Measurements from ENCODE around the gene DNAH8. TPM values are rescaled to one million over a fixed set of nuclear protein-coding genes. Genes with fewer than 3 reads are reported as not detected.

DNAH8 gene
- total RNA-seq, 1 experiment from 2014 or later = not detected

GRCh38 chr6:38943964-38944363, 228.9 kb downstream of the DNAH8 start:
- no peak overlapping the region for H2AFZ ChIP-seq (ENCODE audit: low read depth, low read length, poor library complexity, severe bottlenecking)
- intact Hi-C loops (cut with micrococcal nuclease) = no loop called here
- no peaks in the 10 kb centered on the region for H3K79me2 ChIP-seq (ENCODE audit: insufficient read depth, low read length)
- H3K36me3 ChIP-seq (ENCODE audit: control insufficient read depth in 1 of 2, insufficient read depth in 2 of 2, low read length in 2 of 2) = no peaks in the 10 kb centered on the region
- H3K4me2 ChIP-seq (ENCODE audit: low read length) = no peak overlapping the region
- ChIA-PET POLR2A (no interaction called here), CTCF (interaction anchor here (0.7 to 1.3 kb wide), 2 partner anchors 71 to 86 kb away, joined by 3 to 8 read pairs; no protein-coding TSS in a partner anchor), RAD21 (ENCODE audit: low non-redundant PET in 1 of 2, low total read pairs in 2 of 2, uncharacterized antibody in 2 of 2, unreplicated experiment in 2 of 2) (no interaction called here)
- ATAC-seq (peak; percentile 73; the same call in 1 of the 2 replicates), DNase-seq (ENCODE audit: low read depth, low spot score) (no peak)
- no TSS peak for BruUV-seq (replicated peaks)
- no peak for TF ChIP-seq JUND (IDR thresholded peaks at IDR 0.05)
- no peak for TF ChIP-seq SRF (IDR thresholded peaks at IDR 0.05; ENCODE audit: low read depth)
- peak in 2 of 3 experiments; percentile 39 to 46; a peak in 4 of 6 replicates for TF ChIP-seq CTCF (IDR thresholded peaks at IDR 0.05 in 2 of 3, conservative IDR thresholded peaks at IDR 0.05 in 1 of 3; ENCODE audit: borderline replicate concordance in 1 of 3, insufficient read depth in 1 of 3, low read depth in 2 of 3, low read length in 2 of 3)
- no peak for TF ChIP-seq EZH2phosphoT487 (IDR thresholded peaks at IDR 0.05; ENCODE audit: borderline replicate concordance)
- H3K4me3 ChIP-seq (replicated peaks in 1 of 2; ENCODE audit: low read depth in 1 of 2, low read length in 2 of 2) = no peak overlapping the region
- H3K27ac ChIP-seq (ENCODE audit: low read depth, low read length) = no peak overlapping the region
- H3K27me3 ChIP-seq (ENCODE audit: insufficient read depth, low read length) = peaks cover 51% of the 10 kb centered on the region
- no peaks in the 10 kb centered on the region for H3K9me2 ChIP-seq (ENCODE audit: insufficient read depth)
- H3K4me1 ChIP-seq (ENCODE audit: control insufficient read depth in 1 of 2, insufficient read depth in 2 of 2, low read length in 2 of 2) = no peaks in the 10 kb centered on the region
- H4K20me1 ChIP-seq (ENCODE audit: insufficient read depth) = no peaks in the 10 kb centered on the region
- H3K9me3 ChIP-seq (ENCODE audit: control insufficient read depth in 1 of 2, insufficient read depth in 1 of 2, low read depth in 1 of 2, low read length in 2 of 2) = no peaks in the 10 kb centered on the region
- no peak overlapping the region for H3K9ac ChIP-seq (ENCODE audit: low read length)

- DNase-seq (ENCODE audit: low read depth, low spot score) (no peak), ATAC-seq (no peak)
- ChIA-PET RAD21 (ENCODE audit: low non-redundant PET in 1 of 2, low total read pairs in 2 of 2, uncharacterized antibody in 2 of 2, unreplicated experiment in 2 of 2) (interaction anchor here in 1 of 2 experiments (0.7 kb wide), 1 partner anchor 95 kb away, joined by 6 read pairs; no protein-coding TSS in a partner anchor), CTCF (interaction anchor here (1.3 kb wide), 1 partner anchor 85 kb away, joined by 3 read pairs; no protein-coding TSS in a partner anchor), POLR2A (no interaction called here)
- Histone ChIP-seq H3K9ac (ENCODE audit: low read length) (no peak overlapping the region), H3K36me3 (ENCODE audit: control insufficient read depth in 1 of 2, insufficient read depth in 2 of 2, low read length in 2 of 2) (no peaks in the 10 kb centered on the region), H3K27me3 (ENCODE audit: insufficient read depth, low read length) (peaks cover 54% of the 10 kb centered on the region), H4K20me1 (ENCODE audit: insufficient read depth) (no peaks in the 10 kb centered on the region), H3K4me1 (ENCODE audit: control insufficient read depth in 1 of 2, insufficient read depth in 2 of 2, low read length in 2 of 2) (no peaks in the 10 kb centered on the region), H3K9me3 (ENCODE audit: control insufficient read depth in 1 of 2, insufficient read depth in 1 of 2, low read depth in 1 of 2, low read length in 2 of 2) (no peaks in the 10 kb centered on the region), H2AFZ (ENCODE audit: low read depth, low read length, poor library complexity, severe bottlenecking) (no peak overlapping the region), H3K79me2 (ENCODE audit: insufficient read depth, low read length) (no peaks in the 10 kb centered on the region), H3K4me3 (replicated peaks in 1 of 2; ENCODE audit: low read depth in 1 of 2, low read length in 2 of 2) (no peak overlapping the region), H3K9me2 (ENCODE audit: insufficient read depth) (no peaks in the 10 kb centered on the region), H3K27ac (ENCODE audit: low read depth, low read length) (no peak overlapping the region), H3K4me2 (ENCODE audit: low read length) (no peak overlapping the region)
- BruUV-seq (replicated peaks) = no TSS peak
- TF ChIP-seq CEBPB (IDR thresholded peaks at IDR 0.05; ENCODE audit: low read depth) = no peak
- TF ChIP-seq TCF7L2 (IDR thresholded peaks at IDR 0.05; ENCODE audit: borderline replicate concordance, extremely low read depth, insufficient read depth, insufficient read length) = no peak
- no peak for TF ChIP-seq ZBTB33 (IDR thresholded peaks at IDR 0.05; ENCODE audit: extremely low read depth, insufficient replicate concordance, low read length)
- TF ChIP-seq YY1 (IDR thresholded peaks at IDR 0.05; ENCODE audit: extremely low read depth, insufficient replicate concordance, low read depth, low read length) = no peak
- no peak for TF ChIP-seq CBX3 (IDR thresholded peaks at IDR 0.05; ENCODE audit: low read depth)
- no peak for TF ChIP-seq EZH2phosphoT487 (IDR thresholded peaks at IDR 0.05; ENCODE audit: borderline replicate concordance)
- TF ChIP-seq CTCF (IDR thresholded peaks at IDR 0.05 in 2 of 3, conservative IDR thresholded peaks at IDR 0.05 in 1 of 3; ENCODE audit: borderline replicate concordance in 1 of 3, insufficient read depth in 1 of 3, low read depth in 2 of 3, low read length in 2 of 3) = no peak
- TF ChIP-seq RAD21 (IDR thresholded peaks at IDR 0.05; ENCODE audit: low read depth) = no peak
- no peak for TF ChIP-seq SIN3A (IDR thresholded peaks at IDR 0.05; ENCODE audit: low read depth)
- intact Hi-C loops (cut with micrococcal nuclease) = no loop called here
Measured at GRCh38 chr6:38944655-38945279, 229.7 kb downstream of the DNAH8 start.
